ENCODE results near the gene ZNF90.
A peak's percentile ranks its signal among the peaks of the same experiment; 100 is the strongest.
"Not testable (repeated sequence)": the region's sequence is repeated elsewhere in the genome, so short reads cannot be mapped to it uniquely, and the experiment has no call there.

Gene ZNF90

DNA sequence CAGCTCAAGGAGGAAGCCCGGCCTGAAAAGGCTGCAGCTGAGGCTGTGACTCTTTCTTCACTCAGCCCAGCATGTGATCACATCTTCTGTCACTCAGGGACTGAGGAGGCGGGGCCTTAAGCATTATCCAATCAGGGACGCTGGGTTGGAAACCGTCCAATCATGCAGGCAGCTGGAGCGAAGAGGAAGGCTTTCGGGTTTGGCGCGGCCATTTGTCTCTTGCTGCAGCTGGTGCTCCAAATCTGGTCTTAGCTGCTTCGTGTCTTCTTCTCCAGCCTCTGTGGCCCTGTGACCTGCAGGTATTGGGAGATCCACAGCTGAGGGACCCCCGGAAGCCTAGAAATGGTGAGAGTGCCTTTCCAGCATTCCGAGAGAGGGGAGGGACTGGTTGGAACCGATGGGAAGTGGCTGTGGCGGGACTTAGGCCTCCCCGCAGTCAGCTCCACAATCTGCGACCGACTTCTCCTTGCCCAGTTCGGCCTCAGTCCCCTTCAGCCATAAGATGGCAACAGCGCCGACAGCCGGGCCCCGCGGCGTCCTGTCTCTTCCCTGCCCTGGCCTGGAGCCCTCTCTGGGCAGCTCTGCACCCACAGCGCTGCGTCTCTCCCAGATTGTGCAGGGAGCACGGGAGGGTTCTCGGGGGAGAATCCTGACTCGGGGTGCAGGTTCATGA is at the start of gene ZNF90:
Gene ZNF90, plus strand, starts transcription at position 210 of the 673 bp plus-strand sequence. Its CDS starts 133 bp downstream, at position 343.
- peak; percentile 98 for DNase-seq (ENCODE audit: low spot score)

DNA sequence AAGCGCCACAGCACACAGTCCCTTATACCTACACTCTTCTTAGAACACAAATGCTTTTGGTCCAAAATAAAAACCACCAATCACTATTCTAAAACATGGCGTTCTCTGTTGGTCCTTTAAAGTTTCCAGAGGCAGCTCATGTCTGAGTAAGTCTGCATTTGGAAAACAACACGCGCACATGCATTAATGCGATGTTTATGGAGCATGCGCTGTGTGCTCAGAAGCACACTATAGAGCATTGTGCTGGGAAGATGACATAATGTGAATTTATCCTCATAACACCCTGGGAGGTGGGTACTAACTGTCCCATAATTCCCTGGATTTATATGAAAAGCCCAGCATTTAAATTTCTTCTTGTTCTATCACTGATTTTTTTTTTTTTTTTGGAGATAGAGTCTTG is 49.2 kb upstream of the ZNF90 start:
- no peak for DNase-seq (ENCODE audit: low spot score)

DNA sequence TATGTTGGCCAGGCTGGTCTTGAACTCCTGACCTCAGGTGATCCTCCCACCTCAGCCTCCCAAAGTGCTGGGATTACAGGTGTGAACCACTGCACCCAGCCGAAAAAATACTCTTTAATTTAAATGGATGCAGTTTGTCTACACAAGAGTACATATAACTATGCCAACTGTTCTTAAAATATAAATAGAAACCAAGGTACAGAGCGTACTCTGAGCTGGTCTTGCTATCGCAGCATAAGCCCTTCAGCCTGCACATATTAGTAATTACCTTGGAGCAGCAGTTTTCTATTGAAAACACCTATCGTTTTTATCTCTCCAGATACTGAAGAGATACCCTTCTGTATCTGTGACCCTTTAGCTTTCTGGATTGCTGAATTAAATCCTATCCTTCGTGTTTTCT is 41.9 kb upstream of the ZNF90 start:
- no peak for DNase-seq (ENCODE audit: low spot score)

DNA sequence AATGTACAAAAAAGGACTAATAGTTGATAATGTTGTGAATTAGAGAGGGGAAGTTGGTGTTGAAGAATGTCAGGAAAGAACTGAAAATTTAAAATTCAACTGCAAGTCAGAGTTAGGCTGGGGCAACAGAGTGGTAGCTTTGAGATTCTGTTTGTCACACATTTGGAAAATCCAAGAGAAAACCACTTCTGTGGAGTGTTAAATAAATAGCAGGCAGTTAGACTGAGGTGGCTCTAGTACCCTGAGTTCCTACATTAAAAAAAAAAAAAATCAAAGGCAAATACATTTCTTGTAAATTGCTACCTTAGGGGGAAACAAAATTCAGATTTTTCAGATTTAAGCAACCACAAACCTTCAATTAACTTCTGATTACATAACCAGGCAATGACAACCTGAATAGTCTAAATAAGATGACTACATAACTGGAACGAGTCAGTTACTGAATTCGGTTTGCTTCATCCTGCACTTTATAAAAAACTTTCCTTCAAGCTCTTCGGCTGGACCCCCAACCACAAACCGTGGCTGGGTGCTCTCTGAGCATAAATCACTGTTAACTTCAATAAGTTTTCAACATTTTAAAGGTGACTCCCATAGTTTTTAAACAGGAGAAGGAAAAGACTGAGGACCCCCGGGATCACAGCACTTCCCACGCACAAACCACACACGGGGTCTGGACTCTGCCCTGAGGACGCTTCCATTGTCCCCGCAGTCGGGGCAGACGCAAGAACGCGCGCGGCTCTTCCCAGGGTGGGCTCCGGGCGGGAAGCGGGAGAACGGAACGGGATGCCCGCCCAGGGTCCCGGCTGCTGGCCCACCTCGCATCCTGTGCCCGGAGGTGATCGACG is 39.2 kb upstream of the ZNF90 start:
- DNase-seq (ENCODE audit: low spot score) = peak; percentile 4

DNA sequence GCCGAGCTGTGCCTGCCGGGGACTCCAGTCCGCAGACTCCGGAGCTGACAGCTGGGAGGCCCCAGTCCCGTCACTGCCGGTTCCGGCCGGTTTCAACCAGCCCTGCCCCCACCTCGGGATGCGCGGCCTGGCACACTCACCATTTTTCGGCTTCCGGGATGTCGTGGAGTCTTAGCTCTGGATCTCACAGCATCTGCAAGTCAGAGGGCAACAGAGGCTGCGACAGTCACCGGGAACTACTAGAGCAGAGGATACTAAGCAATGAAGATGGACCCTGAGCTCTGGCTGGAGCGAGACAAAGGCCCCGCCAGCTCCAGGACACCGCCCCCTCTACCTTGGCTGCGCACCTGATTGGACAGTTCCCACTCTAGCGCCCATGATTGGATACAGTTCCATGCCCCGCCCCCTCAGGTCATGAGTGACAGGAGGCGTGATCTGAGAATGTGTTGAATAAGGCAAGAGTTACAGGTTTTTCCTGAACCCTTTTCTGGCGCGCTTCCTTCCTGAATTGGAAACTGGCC is 38.5 kb upstream of the ZNF90 start, which contains the start of gene ZNF682:
Gene ZNF682, minus strand, starts transcription at position 303 of the 521 bp plus-strand sequence. Its CDS starts 160 bp downstream, at position 143.
- DNase-seq (ENCODE audit: low spot score) = peak; percentile 93

DNA sequence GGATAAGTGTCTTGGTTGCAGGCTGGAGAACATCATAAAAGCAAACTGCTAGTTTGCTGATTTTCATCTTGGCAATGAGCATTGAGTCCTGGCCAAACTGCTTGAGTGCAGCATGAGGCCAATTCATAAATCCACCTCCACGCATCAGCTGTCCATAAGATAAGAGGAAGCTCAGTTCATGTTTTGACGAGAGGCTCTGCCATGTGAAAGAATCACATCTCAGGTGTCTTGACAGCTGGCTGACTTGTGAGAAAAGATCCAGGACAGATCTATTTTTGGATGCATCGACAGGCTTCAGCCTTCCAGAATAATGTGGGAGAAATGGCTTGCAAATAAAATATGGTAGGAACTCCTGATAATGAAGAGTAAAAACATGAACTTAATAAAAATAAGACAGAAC is 33.1 kb upstream of the ZNF90 start:
- DNase-seq (ENCODE audit: low spot score) = no peak

DNA sequence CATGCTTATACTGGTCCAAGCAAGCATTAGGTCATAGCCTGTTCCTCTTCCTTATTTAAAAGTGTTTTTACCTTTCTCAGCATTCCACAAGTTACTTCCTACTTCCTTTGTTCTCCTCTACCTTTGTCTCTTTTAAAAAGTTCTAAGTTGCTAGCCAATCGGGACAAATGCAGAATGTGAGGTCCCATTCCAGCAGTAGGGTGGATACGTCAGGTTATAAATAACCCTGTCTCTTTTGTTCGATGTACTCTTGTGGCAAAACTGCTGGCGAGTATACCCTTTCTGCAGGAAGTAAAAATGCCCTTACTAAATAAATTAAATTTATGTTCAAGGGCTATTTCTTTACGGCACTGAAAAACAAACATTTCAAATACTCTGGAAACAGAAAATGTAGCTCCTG is 32.1 kb upstream of the ZNF90 start:
- not testable (repeated sequence) for DNase-seq (ENCODE audit: low spot score)

DNA sequence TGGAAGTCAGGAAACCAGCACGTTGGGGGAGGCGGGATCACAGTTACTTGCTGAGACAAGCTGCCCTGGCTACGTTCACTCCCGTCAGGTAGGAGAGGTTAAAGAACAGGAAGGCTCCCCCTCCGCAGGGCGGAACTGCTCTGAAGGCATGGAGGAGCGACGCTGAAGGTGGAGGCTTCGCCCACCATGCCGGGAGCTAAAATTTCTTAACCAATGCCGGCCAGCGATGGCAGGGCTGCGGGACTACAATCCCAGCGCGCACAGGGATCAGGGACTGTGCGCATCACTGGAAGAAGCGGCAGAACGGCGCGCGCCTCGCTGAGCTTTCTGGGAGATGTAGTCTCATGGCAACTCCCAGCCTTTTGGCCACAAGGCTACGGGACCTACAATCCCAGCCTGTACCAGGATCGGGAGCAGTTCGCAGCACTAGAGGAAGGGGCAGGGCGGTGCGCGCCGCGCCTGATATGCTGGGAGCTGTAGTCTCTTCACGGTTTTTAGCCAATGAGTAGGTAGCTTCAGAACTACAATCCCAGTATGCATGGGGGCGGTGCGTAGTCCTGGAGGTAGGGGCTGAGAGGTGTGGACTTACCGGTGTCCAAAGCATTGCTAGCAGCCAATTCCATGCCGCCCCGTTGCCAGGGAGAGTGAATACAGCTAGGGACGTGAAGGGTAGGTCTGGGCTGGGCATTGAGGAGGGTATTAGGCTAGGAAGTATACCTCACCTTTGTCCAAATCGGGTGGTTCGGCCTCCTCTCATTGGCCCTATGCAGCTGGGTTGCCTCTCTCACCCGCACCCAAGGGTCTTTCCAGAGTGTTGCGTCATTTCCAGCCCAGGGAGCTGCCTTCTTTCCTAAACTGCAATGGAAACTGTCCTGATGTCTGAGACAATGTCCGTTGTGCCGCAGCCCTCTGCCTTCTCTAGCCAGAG is 25.7 kb upstream of the ZNF90 start:
- peak; percentile 99 for DNase-seq (ENCODE audit: low spot score)

DNA sequence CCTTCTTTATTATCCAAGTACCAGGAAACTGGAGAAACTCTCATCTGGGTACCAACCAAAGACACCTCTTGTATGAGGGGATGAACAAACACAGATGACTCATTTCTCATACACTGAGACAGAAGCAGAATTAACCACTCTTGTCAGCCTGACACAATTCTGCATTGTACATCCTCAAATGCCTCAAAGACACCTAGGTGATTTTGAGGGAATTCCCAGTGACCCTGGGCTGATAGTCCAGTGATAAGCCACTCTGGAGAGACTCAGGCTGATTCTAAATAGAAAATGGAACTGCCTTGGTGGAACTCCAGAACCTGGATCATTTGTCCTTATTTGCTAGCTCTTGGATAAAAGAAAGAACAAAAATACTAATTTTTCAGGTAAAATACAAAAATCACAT is 19.1 kb upstream of the ZNF90 start:
- DNase-seq (ENCODE audit: low spot score) = not testable (repeated sequence)

DNA sequence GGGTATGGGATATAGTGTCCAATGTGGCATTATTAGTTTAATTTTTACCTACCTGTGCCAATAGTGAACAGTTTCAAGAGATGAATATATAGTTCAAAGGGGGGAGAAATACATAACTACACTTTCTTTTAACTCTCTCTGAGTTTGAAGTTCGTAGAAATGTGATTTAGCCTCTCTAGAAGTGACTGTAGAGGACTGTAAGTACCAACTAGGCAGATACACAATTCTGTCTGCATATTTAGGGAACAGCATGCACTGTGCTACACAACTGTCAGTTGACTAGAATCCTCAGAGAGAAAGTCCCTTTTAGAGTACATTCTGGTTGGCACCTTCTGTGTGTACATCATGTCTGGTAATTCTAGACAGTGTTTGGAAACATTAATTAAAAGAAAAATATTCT is 17.5 kb upstream of the ZNF90 start:
- DNase-seq (ENCODE audit: low spot score) = no peak

DNA sequence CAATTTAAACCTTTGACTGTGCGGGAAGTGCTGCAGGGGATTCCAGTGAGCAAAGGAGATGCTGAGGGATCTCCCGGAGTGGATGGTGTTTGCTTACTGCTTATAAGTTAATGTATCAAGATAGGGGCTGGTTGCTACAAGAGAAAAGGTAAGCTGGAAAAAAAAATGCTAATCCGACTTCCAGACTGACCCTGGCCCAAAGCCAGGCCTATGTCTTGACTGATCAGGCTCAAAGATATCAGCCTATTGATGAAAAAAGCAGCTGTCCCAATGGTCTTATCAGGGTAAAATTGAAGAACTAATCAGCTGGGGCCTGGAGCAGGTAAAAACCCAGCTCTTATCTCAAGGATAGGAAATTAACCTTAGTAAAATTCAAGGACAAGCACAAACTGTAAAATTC is 10.9 kb upstream of the ZNF90 start:
- DNase-seq (ENCODE audit: low spot score) = no peak

DNA sequence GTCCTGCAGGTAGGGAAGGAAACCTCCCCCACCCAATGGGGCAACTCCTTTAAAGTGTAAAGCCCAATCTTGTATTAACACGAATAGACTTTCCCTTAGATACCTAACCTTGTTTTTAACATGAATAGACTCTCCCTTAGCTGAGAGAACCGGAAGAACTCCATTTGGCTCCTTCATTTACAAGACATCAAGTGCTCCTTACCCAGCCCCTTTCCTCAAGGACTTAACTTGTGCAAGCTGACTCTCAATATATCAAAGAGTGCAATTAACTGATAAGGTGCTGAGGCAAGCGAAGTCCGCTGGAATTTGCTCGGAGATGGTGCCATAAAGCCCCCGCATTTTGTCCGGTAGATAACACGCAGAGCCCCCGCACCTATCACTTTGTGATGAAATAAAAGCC is 9.9 kb upstream of the ZNF90 start:
- DNase-seq (ENCODE audit: low spot score) = no peak

DNA sequence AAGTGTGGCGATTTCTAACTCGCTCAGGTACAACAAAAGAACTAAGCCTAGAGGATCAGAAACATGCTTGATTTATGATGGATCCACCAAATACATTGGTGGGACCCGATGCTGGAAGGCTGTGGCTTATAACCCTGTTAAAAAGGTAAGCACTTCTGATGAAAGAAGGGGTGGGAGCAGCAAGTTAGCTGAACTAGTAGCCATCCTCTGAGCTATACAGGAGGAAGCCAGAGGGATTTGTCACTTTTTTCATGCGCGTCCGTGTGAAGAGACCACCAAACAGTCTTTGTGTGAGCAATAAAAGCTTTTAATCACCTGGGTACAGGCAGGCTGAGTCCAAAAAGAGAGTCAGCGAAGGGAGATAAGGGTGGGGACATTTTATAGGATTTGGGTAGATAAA is 9.2 kb upstream of the ZNF90 start:
- DNase-seq (ENCODE audit: low spot score) = not testable (repeated sequence)

DNA sequence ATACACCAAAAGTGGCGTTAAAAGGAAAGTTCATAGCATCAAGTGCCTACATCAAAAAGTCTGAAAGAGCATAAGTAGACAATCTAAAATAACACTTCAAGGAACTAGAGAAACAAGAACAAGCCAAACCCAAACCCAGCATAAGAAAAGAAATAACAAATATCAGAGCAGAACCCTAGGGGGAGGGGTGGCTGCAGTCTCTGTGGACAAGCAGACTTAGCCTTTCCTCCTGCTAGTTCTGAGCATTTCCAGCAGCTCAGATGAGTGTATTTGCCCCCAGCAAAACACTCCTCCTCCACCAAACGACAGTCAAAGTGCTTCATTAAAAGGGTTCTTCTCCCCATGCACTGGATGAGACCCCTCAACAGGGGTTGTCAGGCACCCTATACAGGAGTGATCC is 7.1 kb upstream of the ZNF90 start:
- DNase-seq (ENCODE audit: low spot score) = no peak

DNA sequence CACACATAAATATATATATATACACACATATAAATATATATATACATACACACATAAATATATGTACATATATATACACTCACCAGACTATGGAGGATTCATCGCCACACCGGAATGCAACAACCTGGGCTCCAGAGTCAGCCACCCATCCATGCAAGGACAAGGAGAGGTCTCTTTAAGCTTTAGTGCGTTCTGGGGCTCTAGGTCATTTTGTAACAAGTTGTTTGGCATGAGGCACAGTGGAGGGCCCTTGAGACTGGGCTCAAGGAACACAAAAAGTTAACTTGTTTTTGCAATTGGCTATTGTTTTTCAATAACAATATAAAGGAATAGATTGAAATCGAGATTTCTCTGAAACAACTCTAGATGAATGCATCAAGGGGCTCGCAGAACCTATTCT is 4.9 kb upstream of the ZNF90 start:
- no peak for DNase-seq (ENCODE audit: low spot score)

DNA sequence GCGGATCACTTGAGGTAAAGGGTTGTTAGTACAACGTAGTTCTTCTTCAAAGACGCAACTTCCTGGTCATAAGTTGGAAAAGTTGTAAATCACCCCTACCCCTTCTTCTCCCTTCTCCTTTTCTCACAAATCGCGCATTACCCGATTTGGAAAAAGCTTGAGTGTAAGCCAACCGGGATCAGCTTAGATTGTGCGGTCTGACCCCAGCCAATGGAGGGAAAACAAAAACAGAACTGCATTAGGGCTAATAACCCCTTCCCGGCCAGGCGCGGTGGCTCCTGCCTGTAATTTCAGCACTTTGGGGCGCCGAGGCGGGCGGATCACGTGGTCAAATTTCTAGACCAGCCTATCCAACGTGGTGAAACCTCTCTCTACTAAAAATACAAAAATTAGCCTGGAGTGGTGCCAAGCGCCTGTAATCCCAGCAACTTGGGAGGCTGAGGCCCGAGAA is 806 bp downstream of the ZNF90 start:
- peak; percentile 42 for DNase-seq (ENCODE audit: low spot score)

DNA sequence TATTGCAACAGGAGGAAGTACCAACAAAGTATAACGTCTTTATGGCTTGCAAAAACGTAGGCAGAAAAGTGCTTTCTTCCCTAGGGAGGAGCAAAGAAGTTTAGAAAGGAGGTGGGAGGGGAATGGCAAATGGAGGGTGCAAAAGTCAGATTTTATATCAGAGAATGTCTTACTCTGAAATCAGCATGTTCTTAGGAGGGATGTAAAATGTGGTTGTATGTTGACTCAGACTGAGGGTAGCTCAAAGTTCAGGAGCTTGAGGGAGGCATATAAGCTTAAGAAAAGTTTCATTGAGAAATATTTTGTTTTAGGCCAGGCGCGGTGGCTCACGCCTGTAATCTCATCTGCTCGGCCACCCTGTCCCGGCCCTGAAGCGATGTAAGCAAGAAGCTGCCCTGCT is 1.7 kb downstream of the ZNF90 start:
- no peak for DNase-seq (ENCODE audit: low spot score)

DNA sequence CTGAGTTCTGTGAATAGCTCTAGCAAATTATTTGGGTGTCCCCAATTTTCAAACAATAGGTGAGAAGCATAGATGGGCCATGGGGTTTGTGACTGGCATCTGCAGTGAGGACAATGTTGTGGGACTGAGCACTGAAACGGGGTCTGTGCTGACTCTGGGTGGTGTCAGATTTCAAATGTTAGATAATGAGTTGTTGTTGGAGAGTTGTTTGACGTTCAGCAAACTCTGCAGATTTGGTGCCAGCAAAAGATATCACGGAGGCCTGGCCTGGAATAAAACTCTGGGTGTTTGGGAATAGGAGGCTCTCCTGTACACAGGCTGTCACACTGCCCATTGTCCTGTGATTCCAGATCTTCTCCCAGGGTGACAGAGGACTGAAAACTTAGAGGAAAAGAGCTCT is 2.9 kb downstream of the ZNF90 start:
- DNase-seq (ENCODE audit: low spot score) = no peak

DNA sequence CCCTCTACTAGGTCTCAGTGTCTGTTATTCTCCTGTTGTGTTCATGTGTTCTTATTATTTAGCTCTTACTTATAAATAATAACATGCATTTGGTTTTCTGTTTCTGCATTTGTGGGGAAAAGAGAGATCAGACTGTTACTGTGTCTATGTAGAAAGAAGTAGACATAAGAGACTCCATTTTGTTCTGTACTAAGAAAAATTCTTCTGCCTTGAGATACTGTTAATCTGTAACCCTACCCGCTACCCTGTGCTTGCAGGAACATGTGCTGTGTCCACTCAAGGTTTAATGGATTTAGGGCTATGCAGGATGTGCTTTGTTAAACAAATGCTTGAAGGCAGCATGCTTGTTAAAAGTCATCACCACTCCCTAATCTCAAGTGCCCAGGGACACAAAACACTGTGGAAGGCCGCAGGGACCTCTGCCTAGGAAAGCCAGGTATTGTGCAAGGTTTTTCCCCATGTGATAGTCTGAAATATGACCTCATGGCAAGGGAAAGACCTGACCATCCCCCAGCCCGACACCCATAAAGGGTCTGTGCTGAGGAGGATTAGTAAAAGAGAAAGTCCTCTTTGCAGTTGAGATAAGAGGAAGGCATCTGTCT is 4.5 kb downstream of the ZNF90 start:
- peak; percentile 13 for DNase-seq (ENCODE audit: low spot score)

DNA sequence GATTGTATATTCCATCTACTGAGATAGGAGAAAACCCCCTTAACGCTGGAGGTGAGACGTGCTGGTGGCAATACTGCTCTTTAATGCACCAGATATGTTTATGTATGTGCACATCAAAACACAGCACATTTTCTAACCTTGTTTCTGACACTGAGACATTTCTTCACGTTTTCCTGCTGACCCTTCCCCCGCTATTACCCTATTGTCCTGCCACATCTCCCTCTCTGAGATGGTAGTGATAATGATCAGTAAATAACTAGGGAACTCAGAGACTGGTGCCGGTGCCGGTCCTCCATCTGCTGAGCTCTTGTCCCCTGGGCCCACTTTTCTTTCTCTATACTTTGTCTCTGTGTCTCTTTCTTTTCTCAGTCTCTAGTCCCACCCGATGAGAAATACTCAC is 5.1 kb downstream of the ZNF90 start:
- DNase-seq (ENCODE audit: low spot score) = not testable (repeated sequence)

DNA sequence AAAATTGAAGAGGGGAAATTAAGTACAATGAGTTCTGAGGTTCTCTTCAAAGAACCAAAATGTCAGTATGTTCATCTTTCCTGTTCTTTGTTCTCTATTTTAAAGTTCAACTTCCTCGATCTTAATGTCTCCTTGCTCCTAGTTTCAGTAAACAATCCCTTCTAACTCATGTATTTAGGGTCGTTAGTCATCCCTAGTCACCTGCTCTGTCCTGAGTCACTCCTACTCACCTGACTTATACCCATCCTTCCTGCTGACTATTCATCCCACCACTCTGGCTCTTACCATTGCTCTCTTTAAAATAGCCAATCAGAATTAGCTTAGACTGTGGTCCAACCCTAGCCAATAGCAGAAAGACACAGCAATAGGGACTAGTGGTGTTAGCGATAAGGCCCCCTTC is 24.3 kb downstream of the ZNF90 start:
- peak; percentile 75 for DNase-seq (ENCODE audit: low spot score)

Measured in kidney tubule cell (primary cell).